Right lobe of liver (tissue), 4 donors: ENCODE measurements around the gene DYTN.

Source experiments
- CTCF ChIP-seq, 4 donors: fragments of 200-600 bp in 3 of 4; fragments of 450-650 bp in 1 of 4; IDR thresholded peaks; one replicate each; pipeline versions ENCODE4 v1.5.1 to v1.8.0; 2016 to 2022; ENCODE audit warnings: antibody characterized with exemption in 4 of 4, mild to moderate bottlenecking in 2 of 4
- POLR2A ChIP-seq: fragments of 450-650 bp; IDR thresholded peaks from one replicate; pipeline ENCODE4 v1.6.1; 2017; ENCODE audit warnings: antibody characterized with exemption, mild to moderate bottlenecking
- donor health status: DM: no; HTN: no; CAD: no.
- donor health status: DM: no; HTN: no; CAD: no.
- donor health status: DM: no; HTN: yes; CAD: no.

GRCh38 chr2:206642075-206643025 is 75.8 kb downstream of the DYTN start, which contains the start of gene FAM237A:
- TF ChIP-seq CTCF (IDR thresholded peaks at IDR 0.05) (no peak), POLR2A (no peak)
